Stimulated activated CD8-positive, alpha-beta memory T cell treated with anti-CD3 and anti-CD28 coated beads, Interleukin-12 subunit alpha, Interleukin-12 subunit beta, amount 100 ng/mL, for 1 hour (primary cell): ENCODE results near the gene SPATA18.
"Not testable (repeated sequence)": the region's sequence is repeated elsewhere in the genome, so short reads cannot be mapped to it uniquely, and the experiment has no call there.

Source experiments
- DNase-seq: peaks from one replicate; pipeline ENCODE4 v3.0.0-alpha.2; 2020; ENCODE audit warnings: low read depth

The SPATA18 gene

GRCh38 chr4:52106191-52106590 lies 55.1 kb downstream of the SPATA18 start:
- no peak for DNase-seq

GRCh38 chr4:52106660-52107059 lies 55.6 kb downstream of the SPATA18 start:
- no peak for DNase-seq

- DNase-seq, result no peak
Measured at GRCh38 chr4:52107336-52107735, 56.2 kb downstream of the SPATA18 start.

GRCh38 chr4:52107745-52108144 lies 56.6 kb downstream of the SPATA18 start:
- no peak for DNase-seq

- no peak for DNase-seq
Measured at GRCh38 chr4:52110171-52110570, 59.1 kb downstream of the SPATA18 start.

- DNase-seq, result no peak
Measured at GRCh38 chr4:52111995-52112394, 60.9 kb downstream of the SPATA18 start.

GRCh38 chr4:52112411-52112810 lies 61.3 kb downstream of the SPATA18 start:
- no peak for DNase-seq

GRCh38 chr4:52116641-52117040 lies 65.5 kb downstream of the SPATA18 start:
- DNase-seq, result no peak

GRCh38 chr4:52126226-52126625 lies 75.1 kb downstream of the SPATA18 start:
- DNase-seq, result no peak

- DNase-seq, result no peak
Measured at GRCh38 chr4:52126966-52127365, 75.9 kb downstream of the SPATA18 start.

- DNase-seq, result no peak
Measured at GRCh38 chr4:52135171-52135570, 84.1 kb downstream of the SPATA18 start.

GRCh38 chr4:52137152-52137551 lies 86.0 kb downstream of the SPATA18 start:
- not testable (repeated sequence) for DNase-seq

- DNase-seq, result no peak
Measured at GRCh38 chr4:52142816-52143215, 91.7 kb downstream of the SPATA18 start.

- DNase-seq, result no peak
Measured at GRCh38 chr4:52143815-52144214, 92.7 kb downstream of the SPATA18 start.

GRCh38 chr4:52144372-52144771 lies 93.3 kb downstream of the SPATA18 start:
- no peak for DNase-seq
